NCI-H460 (cell line): ENCODE measurements around the gene FUT3. TPM values are rescaled to one million over a fixed set of nuclear protein-coding genes. Genes with fewer than 3 reads are reported as not detected.
A peak's percentile ranks its signal among the peaks of the same experiment; 100 is the strongest.
"Not testable (repeated sequence)": the region's sequence is repeated elsewhere in the genome, so short reads cannot be mapped to it uniquely, and the experiment has no call there.

Experiments used
- DNase-seq: peaks from one replicate; pipeline ENCODE4 v3.0.0-alpha.2; 2016; ENCODE audit warnings: low read depth; ENCODE audit errors: extremely low read depth
- polyA plus RNA-seq: library from polyadenylated mRNA; depleted of rRNA; stranded (reverse); fragments of >200 nt; gene quantifications from 2 replicates; pipeline ENCODE4 v1.2.3, GENCODE V29; 2014; cell fraction: nucleus; rRNA removed
- total RNA-seq: library from RNA; depleted of rRNA; stranded (reverse); fragments of >200 nt; shearing (Covaris generic); gene quantifications from 2 replicates; pipeline ENCODE4 v1.2.3, GENCODE V29; 2014; rRNA removed

Gene FUT3
- total RNA-seq: not detected in 2 replicates
- not detected in 2 replicates for polyA plus RNA-seq

- DNase-seq: no peak
Measured at GRCh38 chr19:5851302-5851701, at the start of gene FUT3. Gene FUT3, minus strand, starts transcription at chr19:5851449.

GRCh38 chr19:5900976-5901375, 49.7 kb upstream of the FUT3 start:
- DNase-seq: no peak

- DNase-seq: no peak
Measured at GRCh38 chr19:5899728-5900526, 48.7 kb upstream of the FUT3 start.

- no peak for DNase-seq
Measured at GRCh38 chr19:5897189-5897969, 46.1 kb upstream of the FUT3 start.

GRCh38 chr19:5896365-5897076, 45.3 kb upstream of the FUT3 start:
- no peak for DNase-seq

GRCh38 chr19:5895890-5896289, 44.6 kb upstream of the FUT3 start:
- no peak for DNase-seq

- DNase-seq: no peak
Measured at GRCh38 chr19:5895409-5895808, 44.2 kb upstream of the FUT3 start.

GRCh38 chr19:5894704-5895349, 43.6 kb upstream of the FUT3 start:
- DNase-seq: no peak

- DNase-seq: no peak
Measured at GRCh38 chr19:5893907-5894703, 42.9 kb upstream of the FUT3 start.

GRCh38 chr19:5893296-5893903, 42.2 kb upstream of the FUT3 start:
- no peak for DNase-seq

GRCh38 chr19:5892772-5893275, 41.6 kb upstream of the FUT3 start:
- DNase-seq: no peak

- DNase-seq: peak; percentile 16
Measured at GRCh38 chr19:5891938-5892771, 40.9 kb upstream of the FUT3 start.

- no peak for DNase-seq
Measured at GRCh38 chr19:5891572-5891937, 40.3 kb upstream of the FUT3 start.

- DNase-seq: no peak
Measured at GRCh38 chr19:5890099-5890498, 38.9 kb upstream of the FUT3 start.

- no peak for DNase-seq
Measured at GRCh38 chr19:5889288-5889971, 38.2 kb upstream of the FUT3 start.

GRCh38 chr19:5884065-5884811, 33.0 kb upstream of the FUT3 start:
- DNase-seq: not testable (repeated sequence)
